Pancreas (tissue), 10 donors: ENCODE data around the gene S100A16. TPM values are rescaled to one million over a fixed set of nuclear protein-coding genes. Genes with fewer than 3 reads are reported as not detected.
"Not testable (repeated sequence)": the region's sequence is repeated elsewhere in the genome, so short reads cannot be mapped to it uniquely, and the experiment has no call there.

Experiments used
- ATAC-seq, 4 donors: fragments of 200-7000 bp; cut with Tn5 transposase; one replicate each; pipeline versions ENCODE4 v1.8.0 to v1.9.1; 2020; ENCODE audit warnings: mild to moderate bottlenecking in 4 of 4, moderate library complexity in 4 of 4
- DNase-seq, 6 donors: peaks; one replicate each; pipeline ENCODE4 v3.0.0-alpha.2; 2020
- FAIRE-seq: peaks from 2 replicates; lab custom pipeline; 2012; peaks lifted over from hg19 to GRCh38; lab: Jason Lieb, UNC
- H3K27ac ChIP-seq, 4 donors: fragments of 200-600 bp; sonication (generic); 1 replicate in 3 of 4; 2 replicates in 1 of 4; pipeline versions ENCODE4 v1.5.0 to v1.8.0; 2020
- H3K27me3 ChIP-seq, 4 donors: fragments of 200-600 bp; one replicate each; pipeline ENCODE4 v1.8.0; 2021
- H3K36me3 ChIP-seq, 3 donors: fragments of 200-600 bp; sonication (generic) in 1 of 3; one replicate each; pipeline versions ENCODE4 v1.5.0 to v1.8.0; 2020 to 2021
- H3K4me1 ChIP-seq, 3 donors: fragments of 200-600 bp; one replicate each; pipeline ENCODE4 v1.8.0; 2021
- H3K4me3 ChIP-seq, 4 donors: fragments of 200-600 bp; sonication (generic) in 2 of 4; one replicate each; pipeline versions ENCODE4 v1.5.0 to v1.8.0; 2020 to 2021
- H3K9me3 ChIP-seq, 4 donors: fragments of 200-600 bp; one replicate each; pipeline ENCODE4 v1.8.0; 2021
- WGBS, 2 donors: extraction: QIAGEN DNeasy Blood & Tissue Kit; methylation state at CpG; one replicate each; pipeline ENCODE4 v1.1.7; 2013; 5-methylcytosine and 5-hydroxymethylcytosine counted together
- intact Hi-C, 3 donors: fragments of 100-400 bp; cut with DNase I; formaldehyde crosslinking; loops; one replicate each; pipeline versions ENCODE4 v1.11.1 to v1.14.2; 2022
- polyA plus RNA-seq, 2 donors: library from polyadenylated mRNA; stranded (reverse); fragments of 200-250 nt; gene quantifications; one replicate each; pipeline ENCODE4 v1.2.3, GENCODE V29; 2013
- total RNA-seq, 6 donors: library from RNA; stranded (reverse); fragmentation: NEBNext Ultra II Directional in 4 of 6; extraction: Animal tissue kit (Norgen Biotek cat#: 25700) in 4 of 6; gene quantifications; one replicate each; pipeline versions ENCODE4 v1.2.1 to v1.2.4, GENCODE V29; 2021 to 2023
- TF ChIP-seq, protein P1 (sequence below), 4 donors: fragments of 200-600 bp; sonication (generic) in 3 of 4; IDR thresholded peaks; one replicate each; pipeline versions ENCODE4 v1.5.0 to v1.8.0; 2021; ENCODE audit warnings: antibody characterized with exemption in 4 of 4
- donor health status: healthy with polysubstance abuse.
- donor health status: DM: no; HTN: no; CAD: no; lungs with moderate emphysema.
- donor health status: DM: no; HTN: no; CAD: no.
- donor health status: control.
- donor health status: control.
- donor health status: Bipolar disorder and iron deficiency.
- donor health status: DM: yes; HTN: yes; CAD: no.
- donor health status: DM: no; HTN: no; CAD: no.
- donor health status: DM: no; HTN: no; CAD: no.
- donor health status: DM: yes; HTN: yes; CAD: no.

The S100A16 gene
- total and polyA plus RNA-seq, 8 donors, result 8.1 to 43.9 (median 21.4) TPM

DNA sequence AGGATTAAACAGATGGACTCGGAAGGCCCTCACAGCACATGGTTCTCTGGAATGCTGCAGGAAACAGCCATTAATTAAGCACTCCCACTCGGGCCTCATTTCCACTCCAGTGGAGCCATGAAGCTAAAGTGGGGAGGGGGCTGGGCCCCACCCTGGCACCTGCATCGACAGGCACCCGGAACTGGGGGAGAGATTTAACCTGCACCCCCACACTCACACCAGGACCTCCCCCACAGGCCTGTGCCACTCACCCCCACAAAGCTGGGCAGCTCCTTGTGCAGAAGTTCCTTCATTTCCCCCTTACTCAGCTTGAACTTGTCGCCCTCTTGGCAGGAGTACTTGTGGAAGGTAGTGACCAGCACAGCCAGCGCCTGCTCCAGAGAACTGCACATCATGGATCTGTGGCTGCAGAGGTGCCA, 49.4 kb downstream of the S100A16 start:
- FAIRE-seq, result no peak
- Histone ChIP-seq H3K4me1 (peaks cover 0 to 20% (median 0%) of the 10 kb centered on the region in 3 donors), H3K27ac (no peak overlapping the region)

DNA sequence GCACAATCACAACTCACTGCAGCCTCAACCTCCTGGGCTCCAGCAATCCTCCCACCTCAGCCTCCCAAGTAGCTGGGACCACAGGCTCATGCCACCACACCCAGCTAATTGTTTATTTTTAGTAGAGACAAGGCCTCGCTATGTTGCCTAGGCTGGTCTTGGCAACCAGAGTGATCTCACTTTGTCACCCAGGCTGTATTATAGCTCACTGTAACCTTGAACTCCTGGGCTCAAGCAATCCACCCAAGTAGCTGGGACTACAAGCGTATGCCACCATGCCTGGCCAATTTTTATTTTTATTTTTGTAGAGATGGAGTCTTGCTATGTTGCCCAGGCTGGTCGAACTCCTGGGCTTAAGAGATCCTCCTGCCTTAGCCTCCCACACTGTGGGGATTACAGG, 50.9 kb downstream of the S100A16 start:
- DNase-seq, H3K36me3 ChIP-seq, H3K4me3 ChIP-seq, FAIRE-seq, H3K9me3 ChIP-seq, H3K27me3 ChIP-seq, H3K27ac ChIP-seq, ATAC-seq: not testable (repeated sequence)
- H3K4me1 ChIP-seq, result peaks cover 0 to 14% (median 0%) of the 10 kb centered on the region in 3 donors
- 79% methylated on average over 3 of the region's 3 CpGs for WGBS, 2 donors
- intact Hi-C loops, result loop anchor here in 1 of 3 donors (5.0 kb wide), 1 partner anchor 50 kb away; no protein-coding TSS in a partner anchor

More for the DNA sequence above, 49.4 kb downstream of the S100A16 start:
- 77 to 79% methylated on average over 6 of the region's 6 CpGs for WGBS, 2 donors
- H3K36me3 ChIP-seq, result no peaks in the 10 kb centered on the region
- TF ChIP-seq, protein P1, sequence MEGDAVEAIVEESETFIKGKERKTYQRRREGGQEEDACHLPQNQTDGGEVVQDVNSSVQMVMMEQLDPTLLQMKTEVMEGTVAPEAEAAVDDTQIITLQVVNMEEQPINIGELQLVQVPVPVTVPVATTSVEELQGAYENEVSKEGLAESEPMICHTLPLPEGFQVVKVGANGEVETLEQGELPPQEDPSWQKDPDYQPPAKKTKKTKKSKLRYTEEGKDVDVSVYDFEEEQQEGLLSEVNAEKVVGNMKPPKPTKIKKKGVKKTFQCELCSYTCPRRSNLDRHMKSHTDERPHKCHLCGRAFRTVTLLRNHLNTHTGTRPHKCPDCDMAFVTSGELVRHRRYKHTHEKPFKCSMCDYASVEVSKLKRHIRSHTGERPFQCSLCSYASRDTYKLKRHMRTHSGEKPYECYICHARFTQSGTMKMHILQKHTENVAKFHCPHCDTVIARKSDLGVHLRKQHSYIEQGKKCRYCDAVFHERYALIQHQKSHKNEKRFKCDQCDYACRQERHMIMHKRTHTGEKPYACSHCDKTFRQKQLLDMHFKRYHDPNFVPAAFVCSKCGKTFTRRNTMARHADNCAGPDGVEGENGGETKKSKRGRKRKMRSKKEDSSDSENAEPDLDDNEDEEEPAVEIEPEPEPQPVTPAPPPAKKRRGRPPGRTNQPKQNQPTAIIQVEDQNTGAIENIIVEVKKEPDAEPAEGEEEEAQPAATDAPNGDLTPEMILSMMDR (IDR thresholded peaks at IDR 0.05), result no peak
- no peak overlapping the region for H3K4me3 ChIP-seq
- H3K9me3 ChIP-seq, result no peaks in the 10 kb centered on the region
- no peaks in the 10 kb centered on the region for H3K27me3 ChIP-seq
- DNase-seq (no peak), ATAC-seq (no peak)
- intact Hi-C loops, result loop anchor here in 1 of 3 donors (5.0 kb wide), 1 partner anchor 51 kb away; no protein-coding TSS in a partner anchor

DNA sequence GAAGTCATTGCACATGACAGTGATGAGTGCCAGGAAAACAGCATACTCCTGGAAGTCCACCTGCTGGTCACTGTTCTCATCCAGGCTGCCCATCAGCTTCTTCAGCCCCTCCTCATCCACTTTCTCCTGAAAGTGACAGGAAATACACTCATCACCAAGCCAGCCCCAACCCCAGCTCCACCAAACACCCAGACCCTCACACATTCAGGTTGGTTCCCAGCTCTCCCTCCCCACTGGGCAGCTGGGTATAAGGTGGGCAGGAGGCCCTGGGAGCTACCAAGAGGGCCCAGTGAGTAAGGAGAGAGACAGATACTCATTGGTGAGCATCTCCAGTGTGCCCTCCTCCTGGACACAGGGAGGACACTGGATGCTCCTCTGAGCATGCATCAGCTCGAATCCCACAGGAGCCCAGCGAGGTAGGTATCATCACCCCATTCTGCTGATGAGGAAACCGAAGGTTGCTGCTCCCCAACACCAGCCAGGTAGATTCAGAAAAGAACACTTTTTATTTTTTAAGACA, 51.4 kb downstream of the S100A16 start:
- intact Hi-C loops, result loop anchor here in 1 of 3 donors (5.0 kb wide), 1 partner anchor 49 kb away; no protein-coding TSS in a partner anchor
- peaks cover 0 to 10% (median 0%) of the 10 kb centered on the region in 3 donors for H3K4me1 ChIP-seq
- no peak overlapping the region for H3K4me3 ChIP-seq
- H3K9me3 ChIP-seq, result no peaks in the 10 kb centered on the region
- ATAC-seq, result no peak
- 86 to 93% methylated on average over 3 of the region's 3 CpGs for WGBS, 2 donors
- no peak for FAIRE-seq
- no peak overlapping the region for H3K27ac ChIP-seq
- TF ChIP-seq, protein P1 (IDR thresholded peaks at IDR 0.05), result no peak
- DNase-seq, result no peak
- no peaks in the 10 kb centered on the region for H3K27me3 ChIP-seq
- no peaks in the 10 kb centered on the region for H3K36me3 ChIP-seq

DNA sequence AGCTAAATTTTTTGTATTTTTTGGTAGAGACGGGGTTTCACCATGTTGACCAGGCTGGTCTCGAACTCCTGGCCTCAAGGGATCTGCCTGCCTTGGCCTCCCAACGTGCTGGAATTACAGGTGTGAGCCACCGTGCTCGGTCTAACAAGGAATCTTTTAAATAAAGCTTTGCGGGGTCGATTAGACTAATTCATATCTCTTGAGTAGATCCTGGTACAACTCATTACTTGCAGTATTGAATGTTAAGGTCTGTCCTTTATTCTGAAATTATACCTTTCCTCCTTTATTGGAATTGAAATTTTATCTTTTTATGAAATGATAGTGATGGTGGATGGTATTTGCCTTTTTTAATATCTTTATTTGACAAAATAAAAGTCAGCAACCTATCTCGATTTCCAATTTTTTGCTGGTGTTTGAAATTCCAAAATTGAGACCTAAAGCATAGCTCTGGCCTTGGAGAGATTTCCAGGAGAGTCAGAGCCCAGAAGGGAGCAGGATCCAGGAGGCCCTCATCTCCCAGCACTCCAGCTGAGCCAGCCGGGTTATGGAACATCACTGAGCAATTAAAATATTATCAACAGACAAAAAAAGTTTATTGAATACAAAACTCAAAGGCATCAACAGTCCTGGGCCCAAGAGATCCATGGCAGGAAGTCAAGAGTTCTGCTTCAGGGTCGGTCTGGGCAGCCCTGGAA, 52.0 kb downstream of the S100A16 start:
- no peak for FAIRE-seq
- intact Hi-C loops, result loop anchor here in 1 of 3 donors (5.0 kb wide), 1 partner anchor 49 kb away; no protein-coding TSS in a partner anchor
- Histone ChIP-seq H3K36me3 (no peaks in the 10 kb centered on the region), H3K4me3 (no peak overlapping the region), H3K9me3 (no peaks in the 10 kb centered on the region), H3K27ac (no peak overlapping the region), H3K27me3 (no peaks in the 10 kb centered on the region), H3K4me1 (peaks cover 0 to 5% (median 0%) of the 10 kb centered on the region in 3 donors)
- ATAC-seq, result no peak
- WGBS, 2 donors, result 76 to 83% methylated on average over 10 of the region's 10 CpGs
- TF ChIP-seq, protein P1 (IDR thresholded peaks at IDR 0.05), result no peak
- no peak for DNase-seq

DNA sequence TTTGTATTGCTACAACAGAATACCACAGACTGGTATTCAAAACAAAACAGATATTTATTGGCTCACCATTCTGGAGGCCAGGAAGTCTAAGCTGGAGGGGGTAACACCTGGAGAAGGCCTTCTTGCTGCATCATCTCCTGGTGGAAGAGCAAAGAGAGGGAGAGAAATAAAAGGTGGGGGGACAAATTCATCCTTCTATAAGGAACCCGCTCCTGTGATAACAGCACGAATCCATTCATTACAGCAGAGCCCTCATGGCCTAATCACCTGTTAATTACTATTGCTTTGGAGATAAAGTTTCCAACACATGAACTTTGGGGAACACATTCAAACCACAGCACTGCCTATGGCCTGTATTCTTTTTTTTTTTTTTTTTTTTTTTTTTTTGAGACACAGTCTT, 52.7 kb downstream of the S100A16 start:
- H3K9me3 ChIP-seq, result no peaks in the 10 kb centered on the region
- no peak overlapping the region for H3K4me3 ChIP-seq
- H3K36me3 ChIP-seq, result no peaks in the 10 kb centered on the region
- intact Hi-C loops, result loop anchor here in 1 of 3 donors (5.0 kb wide), 1 partner anchor 48 kb away; no protein-coding TSS in a partner anchor
- FAIRE-seq (no peak), DNase-seq (no peak), ATAC-seq (no peak)
- 63 to 98% methylated on average over 2 of the region's 2 CpGs for WGBS, 2 donors
- no peaks in the 10 kb centered on the region for H3K4me1 ChIP-seq
- no peaks in the 10 kb centered on the region for H3K27me3 ChIP-seq
- no peak overlapping the region for H3K27ac ChIP-seq
- TF ChIP-seq, protein P1 (IDR thresholded peaks at IDR 0.05), result no peak
